NCI-H2081 treated with DMSO at 0.1 percent for 48 hours (cell line): ENCODE results near the gene PKD2L2.
"Not testable (repeated sequence)": the region's sequence is repeated elsewhere in the genome, so short reads cannot be mapped to it uniquely, and the experiment has no call there.

Source experiments
- DNase-seq: peaks from one replicate; lab custom pipeline; 2025; lab: John Stamatoyannopoulos, UW

PKD2L2 gene

GRCh38 chr5:137888863-137889759 is at the start of gene PKD2L2:
PKD2L2 (plus strand) TSS chr5:137889457; CDS start chr5:137889492, 35 bp downstream.
- DNase-seq = peak; percentile 13

GRCh38 chr5:137842296-137842695 is 47.0 kb upstream of the PKD2L2 start:
- no peak for DNase-seq

DNA sequence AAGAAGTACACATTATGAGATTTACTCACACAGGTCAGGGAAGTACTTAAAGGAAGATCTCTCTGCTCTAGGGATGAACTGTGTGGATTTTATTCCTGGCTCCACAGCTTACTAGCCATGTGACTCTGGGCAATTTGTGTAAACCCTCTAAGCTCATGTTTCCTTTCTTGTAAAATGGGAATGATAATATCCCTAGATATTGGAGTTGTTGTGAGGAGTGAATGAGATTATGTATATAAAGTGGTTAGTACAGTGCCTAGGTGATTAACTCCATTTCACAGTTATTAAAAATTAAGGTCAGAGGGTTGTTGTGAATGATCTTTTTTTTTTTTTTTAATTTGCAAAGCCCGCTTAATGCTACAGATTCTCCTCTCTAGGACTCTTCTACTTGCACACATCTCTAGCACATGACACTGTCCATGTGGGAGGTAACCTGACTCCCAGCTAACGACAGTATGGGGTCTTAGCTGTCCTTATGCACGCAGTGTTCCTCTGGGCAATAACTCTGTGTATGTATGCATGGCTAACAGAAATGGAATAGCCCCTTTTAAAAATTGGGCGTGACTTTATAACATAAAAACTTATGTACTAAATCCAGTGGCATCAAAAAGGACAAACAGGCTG is 45.5 kb upstream of the PKD2L2 start:
- DNase-seq = no peak

DNA sequence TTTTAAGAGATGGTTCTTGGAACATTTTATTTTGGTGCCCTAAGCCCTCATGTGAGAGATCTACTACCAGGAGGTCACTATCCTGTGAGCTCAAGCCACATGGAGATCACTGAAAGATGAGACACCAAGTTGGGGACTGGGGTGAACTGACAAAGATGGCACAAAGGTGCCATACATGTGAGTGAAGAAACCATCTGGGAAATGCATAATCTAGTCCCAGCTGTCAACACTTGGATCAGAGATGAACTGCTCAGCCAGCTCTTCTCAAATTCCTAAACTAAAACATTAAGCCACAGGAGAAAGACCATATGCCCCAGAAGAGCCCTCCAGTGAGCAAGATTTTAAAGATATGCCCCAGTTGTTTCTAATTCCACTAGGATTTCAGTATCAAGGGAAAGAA is 43.8 kb upstream of the PKD2L2 start:
- no peak for DNase-seq

- no peak for DNase-seq
Measured at GRCh38 chr5:137847687-137848086, 41.6 kb upstream of the PKD2L2 start.

- not testable (repeated sequence) for DNase-seq
Measured at GRCh38 chr5:137853165-137853564, 36.1 kb upstream of the PKD2L2 start.

DNA sequence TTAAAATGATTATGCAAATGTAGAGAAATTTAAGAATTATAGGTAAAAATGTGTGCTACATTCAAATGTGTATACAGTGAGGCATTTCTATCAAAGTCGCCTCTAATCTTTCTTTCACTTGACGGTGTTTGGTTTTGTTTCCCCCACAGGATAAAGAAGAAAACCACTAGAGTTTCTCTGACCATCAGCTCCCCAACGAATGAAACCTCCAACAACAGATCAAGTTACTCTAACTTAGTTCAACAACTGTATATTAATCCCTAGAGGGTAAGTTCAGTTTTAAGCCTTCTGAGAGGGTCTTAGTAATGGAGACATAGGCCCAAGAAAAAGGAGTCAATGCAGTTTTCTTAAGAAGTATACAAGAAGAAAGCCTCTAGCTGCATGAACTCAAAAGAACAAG is 33.1 kb upstream of the PKD2L2 start:
- no peak for DNase-seq

DNA sequence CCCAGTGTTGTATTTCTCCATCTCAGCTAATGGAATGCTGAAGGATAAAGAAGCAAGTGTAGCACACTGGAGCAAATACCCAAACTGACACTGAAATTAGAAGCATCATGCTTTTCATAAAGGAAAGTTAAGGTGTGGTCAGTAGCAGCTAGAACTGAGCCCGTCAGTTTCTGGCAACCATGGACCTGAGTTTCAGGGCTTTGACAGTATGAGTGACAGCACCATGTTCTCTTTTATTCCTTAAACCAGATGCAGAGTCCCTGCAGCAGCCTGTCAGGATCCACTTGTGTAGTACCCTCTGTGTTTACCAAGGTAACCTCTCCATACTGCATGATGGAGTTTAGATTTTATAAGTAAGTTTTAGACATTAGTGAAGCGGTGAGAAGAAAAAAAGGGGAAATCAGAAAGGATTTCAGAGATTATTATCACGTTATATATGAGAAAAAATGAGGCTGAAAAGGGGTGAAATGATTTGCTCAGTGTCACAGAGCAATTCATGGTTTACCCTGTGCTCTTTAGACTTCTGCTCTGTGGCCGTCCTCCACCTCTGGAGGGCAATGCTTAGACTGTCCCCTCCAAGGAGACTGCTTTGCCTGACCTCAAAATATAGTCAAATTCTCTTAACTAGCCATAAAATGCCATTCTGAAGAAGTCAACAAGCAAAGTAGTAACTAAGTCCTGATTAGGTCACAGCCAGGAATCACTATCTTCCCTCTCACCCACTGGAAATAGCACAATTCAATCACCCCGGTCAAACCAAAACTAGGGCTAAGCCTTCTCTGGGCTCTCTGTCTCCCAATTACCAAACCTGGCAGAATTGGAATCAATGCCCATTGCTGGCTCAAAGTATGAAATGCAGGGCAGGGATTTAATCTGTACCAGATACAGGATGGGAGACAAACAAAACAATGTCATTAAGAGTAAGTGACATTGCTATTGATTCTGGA is 32.1 kb upstream of the PKD2L2 start:
- DNase-seq = no peak

GRCh38 chr5:137858223-137858916 is 30.9 kb upstream of the PKD2L2 start:
- no peak for DNase-seq

GRCh38 chr5:137858954-137859353 is 30.3 kb upstream of the PKD2L2 start:
- DNase-seq = no peak

GRCh38 chr5:137862251-137862650 is 27.0 kb upstream of the PKD2L2 start:
- DNase-seq = no peak

GRCh38 chr5:137863653-137864052 is 25.6 kb upstream of the PKD2L2 start:
- not testable (repeated sequence) for DNase-seq

DNA sequence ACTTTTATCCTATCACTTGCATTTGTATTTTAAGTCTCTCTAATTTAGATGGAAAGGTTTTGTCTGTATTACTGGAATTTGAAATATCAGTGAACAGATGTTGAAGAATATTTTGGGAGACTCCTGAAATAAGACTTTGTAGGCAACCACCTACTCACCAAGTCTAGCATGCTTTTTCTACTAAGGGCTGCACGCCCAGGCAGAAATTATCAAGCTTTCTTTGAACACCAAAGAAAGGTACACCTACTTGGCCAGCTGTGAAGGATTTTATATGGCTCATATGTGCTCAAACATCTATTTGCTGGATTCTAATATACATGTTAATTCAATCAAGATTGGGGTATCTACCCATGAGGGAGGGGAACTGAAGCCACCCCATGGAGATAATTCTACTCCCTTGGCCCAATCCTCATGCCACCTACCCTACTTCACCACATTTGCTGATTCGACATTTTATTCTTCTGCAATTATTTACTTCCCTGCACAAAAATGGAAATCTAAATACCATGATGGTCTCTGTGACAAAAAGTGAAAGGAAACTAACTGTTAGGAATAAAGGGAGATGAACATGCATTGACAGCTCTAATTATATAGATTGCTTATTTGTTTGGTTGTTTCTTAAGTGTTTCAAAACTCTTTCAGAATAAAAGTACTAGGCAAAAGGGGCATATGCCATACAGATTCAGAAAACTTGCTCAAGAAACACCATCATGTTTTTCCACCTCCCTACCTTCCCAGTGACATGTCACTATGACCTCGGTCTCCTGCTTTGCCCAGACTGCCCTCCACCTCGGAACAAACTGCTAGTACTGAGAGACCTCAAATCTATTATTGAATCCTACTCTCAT is 22.5 kb upstream of the PKD2L2 start:
- no peak for DNase-seq

GRCh38 chr5:137867664-137868063 is 21.6 kb upstream of the PKD2L2 start, which contains the start of gene MYOT:
MYOT (plus strand) TSS chr5:137867860; CDS start chr5:137870652, 2,792 bp downstream.
- no peak for DNase-seq

DNA sequence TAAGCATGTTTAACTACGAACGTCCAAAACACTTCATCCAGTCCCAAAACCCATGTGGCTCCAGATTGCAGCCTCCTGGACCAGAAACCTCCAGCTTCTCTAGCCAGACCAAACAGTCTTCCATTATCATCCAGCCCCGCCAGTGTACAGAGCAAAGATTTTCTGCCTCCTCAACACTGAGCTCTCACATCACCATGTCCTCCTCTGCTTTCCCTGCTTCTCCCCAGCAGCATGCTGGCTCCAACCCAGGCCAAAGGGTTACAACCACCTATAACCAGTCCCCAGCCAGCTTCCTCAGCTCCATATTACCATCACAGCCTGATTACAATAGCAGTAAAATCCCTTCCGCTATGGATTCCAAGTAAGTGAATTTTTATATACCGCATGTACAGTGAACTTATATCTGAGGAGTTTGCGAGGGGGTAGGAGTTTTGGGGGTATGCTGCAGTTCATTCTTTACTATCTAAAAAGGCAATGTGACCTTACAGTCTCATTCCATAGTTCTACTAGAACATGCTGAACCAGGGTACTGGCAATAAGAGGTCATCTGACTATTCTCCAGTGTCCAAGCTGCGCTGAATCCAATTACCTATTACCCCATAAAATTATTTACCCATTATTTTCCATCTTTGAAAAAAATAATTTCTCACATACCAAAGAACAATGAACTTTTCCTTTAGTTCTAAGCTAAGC is 18.5 kb upstream of the PKD2L2 start:
- no peak for DNase-seq

- DNase-seq = no peak
Measured at GRCh38 chr5:137871571-137871970, 17.7 kb upstream of the PKD2L2 start.

- no peak for DNase-seq
Measured at GRCh38 chr5:137872466-137872865, 16.8 kb upstream of the PKD2L2 start.

DNA sequence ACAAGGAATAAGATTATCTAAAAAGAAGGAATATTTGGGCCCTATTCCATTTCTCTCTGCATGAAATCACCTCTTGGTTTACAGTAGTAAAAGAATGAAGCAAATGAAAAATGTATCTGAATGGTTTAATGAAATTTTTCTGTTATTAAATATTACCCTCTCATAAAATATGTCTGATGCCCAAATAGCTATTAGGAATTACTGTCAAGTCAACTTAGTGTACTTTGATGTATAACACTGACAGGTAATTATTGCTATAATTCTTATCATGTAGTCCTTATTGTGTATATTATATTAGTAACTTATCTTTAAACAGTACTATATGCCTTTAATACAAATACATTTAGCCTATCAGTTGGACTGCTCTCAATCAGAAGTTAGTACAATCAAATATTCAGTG is 13.2 kb upstream of the PKD2L2 start:
- DNase-seq = no peak

DNA sequence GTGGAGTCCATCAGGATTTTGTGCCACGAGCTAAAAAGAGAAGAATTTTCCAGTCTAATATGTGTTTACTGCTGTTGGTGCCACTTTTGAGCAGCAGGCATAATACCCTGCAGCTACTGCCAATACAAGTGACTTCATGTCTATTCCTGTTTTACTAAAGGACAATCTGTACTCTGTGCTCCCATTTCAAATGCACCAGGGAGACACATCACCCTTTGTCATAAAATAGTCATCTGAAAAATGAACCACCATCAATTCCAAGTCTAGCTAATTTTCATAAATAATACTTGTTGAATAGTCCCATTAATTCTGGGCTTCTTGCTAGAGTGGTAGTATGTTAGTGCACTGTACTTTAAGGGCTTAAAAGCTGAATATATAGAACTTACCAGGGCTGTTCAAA is 8.9 kb upstream of the PKD2L2 start:
- no peak for DNase-seq

- no peak for DNase-seq
Measured at GRCh38 chr5:137887831-137888230, 1.4 kb upstream of the PKD2L2 start.
